GM23248 (cell line): ENCODE measurements around the gene C11orf98. TPM values are rescaled to one million over a fixed set of nuclear protein-coding genes. Genes with fewer than 3 reads are reported as not detected.

Experiments used
- DNase-seq: peaks from one replicate; pipeline ENCODE4 v3.0.0-alpha.2; 2015
- H2AFZ ChIP-seq: fragments of 200-600 bp; sonication (generic); 2 replicates; pipeline ENCODE4 v1.6.1; 2016; ENCODE audit warnings: antibody characterized with exemption
- H3F3A ChIP-seq: fragments of 200-600 bp; sonication (generic); 2 replicates; pipeline ENCODE4 v1.6.1; 2016; ENCODE audit warnings: mild to moderate bottlenecking, antibody characterized with exemption, mixed run types; ENCODE audit not compliant: insufficient read depth
- H3K27ac ChIP-seq: fragments of 200-600 bp; sonication (generic); 2 replicates; pipeline ENCODE4 v1.5.1; 2016; ENCODE audit warnings: mild to moderate bottlenecking
- H3K27me3 ChIP-seq: fragments of 200-600 bp; sonication (generic); replicated peaks from 2 replicates; pipeline ENCODE4 v1.6.1; 2016; ENCODE audit warnings: mild to moderate bottlenecking; ENCODE audit not compliant: insufficient read depth
- H3K36me3 ChIP-seq: fragments of 200-600 bp; sonication (generic); 2 replicates; pipeline ENCODE4 v1.6.1; 2016; ENCODE audit warnings: low read depth, mild to moderate bottlenecking
- H3K4me1 ChIP-seq: fragments of 200-600 bp; sonication (generic); 2 replicates; pipeline ENCODE4 v1.6.1; 2016; ENCODE audit warnings: mild to moderate bottlenecking; ENCODE audit not compliant: insufficient read depth
- H3K4me2 ChIP-seq: fragments of 200-600 bp; sonication (generic); one replicate; pipeline ENCODE4 v1.6.1; 2016; ENCODE audit warnings: mild to moderate bottlenecking; ENCODE audit not compliant: unreplicated experiment
- H3K4me3 ChIP-seq: fragments of 200-600 bp; sonication (generic); 2 replicates; pipeline ENCODE4 v1.5.1; 2016; ENCODE audit warnings: mild to moderate bottlenecking
- H3K79me2 ChIP-seq: fragments of 200-600 bp; sonication (generic); 2 replicates; pipeline ENCODE4 v1.6.1; 2016; ENCODE audit warnings: mild to moderate bottlenecking; ENCODE audit not compliant: insufficient read depth
- H3K9ac ChIP-seq: fragments of 200-600 bp; sonication (generic); 2 replicates; pipeline ENCODE4 v1.6.1; 2016; ENCODE audit warnings: mild to moderate bottlenecking
- H3K9me2 ChIP-seq: fragments of 200-600 bp; sonication (generic); 2 replicates; pipeline ENCODE4 v1.6.1; 2016; ENCODE audit warnings: mixed run types, mild to moderate bottlenecking, moderate library complexity; ENCODE audit not compliant: insufficient read depth
- H3K9me3 ChIP-seq: fragments of 200-600 bp; sonication (generic); one replicate; pipeline ENCODE4 v1.6.1; 2017; ENCODE audit warnings: low read depth
- H4K20me1 ChIP-seq: fragments of 200-600 bp; sonication (generic); 2 replicates; pipeline ENCODE4 v1.6.0; 2016; ENCODE audit not compliant: insufficient read depth
- EZH2 ChIP-seq: fragments of 200-600 bp; sonication (generic); IDR thresholded peaks from 2 replicates; pipeline ENCODE4 v1.6.1; 2018; ENCODE audit warnings: antibody characterized with exemption, mild to moderate bottlenecking; ENCODE audit not compliant: insufficient read depth, poor library complexity, severe bottlenecking
- EZH2phosphoT487 ChIP-seq: fragments of 200-600 bp; sonication (generic); IDR thresholded peaks from 2 replicates; pipeline ENCODE4 v1.6.1; 2018; ENCODE audit warnings: antibody characterized with exemption, moderate library complexity, mild to moderate bottlenecking, low read depth; ENCODE audit not compliant: insufficient read depth
- WGBS, 2 experiments: methylation state at CpG; one replicate each; pipeline ENCODE4 v1.1.6; 2015 to 2017; ENCODE audit warnings: low lambda C conversion rate in 2 of 2, low coverage in 1 of 2; ENCODE audit errors: missing lambda C conversion rate in 2 of 2; 5-methylcytosine and 5-hydroxymethylcytosine counted together
- in situ Hi-C: fragments of 300-500 bp; cut with MboI; formaldehyde crosslinking; loops from 2 replicates; pipeline ENCODE4 v1.15.0; 2020
- polyA plus RNA-seq: library from polyadenylated mRNA; unstranded; fragments of >200 nt; fragmentation: Nextera tagmentation; extraction: Ambion mirVana; gene quantifications from 2 replicates; pipeline ENCODE4 v1.2.1, GENCODE V29; 2016
- total RNA-seq: library from RNA; depleted of rRNA; stranded (reverse); fragments of >200 nt; shearing (Covaris generic); gene quantifications from 2 replicates; pipeline ENCODE4 v1.2.3, GENCODE V29; 2014

Gene C11orf98
- total and polyA plus RNA-seq, 2 experiments from 2014 or later: 24.2 to 76.8 TPM

DNA sequence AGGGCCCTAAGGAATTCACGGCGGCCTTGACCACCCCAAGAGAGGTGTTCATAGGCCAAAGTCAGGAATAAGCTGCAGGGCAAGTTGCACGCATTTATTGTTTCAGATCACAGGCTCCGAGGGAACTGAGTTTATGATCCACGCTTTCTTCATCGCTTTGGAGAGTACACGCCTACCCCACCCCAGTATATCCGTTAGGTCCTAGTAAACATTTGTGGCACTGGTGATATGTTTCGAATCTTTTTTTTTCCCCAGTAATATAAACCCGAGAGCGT, 19.4 kb downstream of the C11orf98 start:
- WGBS, 2 experiments: 7 to 11% methylated on average over 11 of the region's 11 CpGs
- H3K4me3 ChIP-seq: peak overlapping the region; percentile 87
- peaks cover 10% of the 10 kb centered on the region; the same call in 1 of the 2 replicates for H3F3A ChIP-seq
- H3K36me3 ChIP-seq: peaks cover 7% of the 10 kb centered on the region
- H3K27ac ChIP-seq: peak overlapping the region; percentile 91
- peak overlapping the region; percentile 98 for H3K9ac ChIP-seq
- DNase-seq: no peak
- peaks cover 76% of the 10 kb centered on the region for H3K79me2 ChIP-seq
- H3K9me3 ChIP-seq: no peaks in the 10 kb centered on the region
- in situ Hi-C loops: no loop called here
- TF ChIP-seq EZH2 (no peak), EZH2phosphoT487 (no peak)
- H3K9me2 ChIP-seq: no peaks in the 10 kb centered on the region
- peak overlapping the region; percentile 90 for H3K4me2 ChIP-seq
- H3K4me1 ChIP-seq: peaks cover 14% of the 10 kb centered on the region
- H3K27me3 ChIP-seq: no peaks in the 10 kb centered on the region
- no peaks in the 10 kb centered on the region for H4K20me1 ChIP-seq
- H2AFZ ChIP-seq: 0 out of 2 replicates have a peak overlapping the region, but pooled peaks have one; percentile 59

DNA sequence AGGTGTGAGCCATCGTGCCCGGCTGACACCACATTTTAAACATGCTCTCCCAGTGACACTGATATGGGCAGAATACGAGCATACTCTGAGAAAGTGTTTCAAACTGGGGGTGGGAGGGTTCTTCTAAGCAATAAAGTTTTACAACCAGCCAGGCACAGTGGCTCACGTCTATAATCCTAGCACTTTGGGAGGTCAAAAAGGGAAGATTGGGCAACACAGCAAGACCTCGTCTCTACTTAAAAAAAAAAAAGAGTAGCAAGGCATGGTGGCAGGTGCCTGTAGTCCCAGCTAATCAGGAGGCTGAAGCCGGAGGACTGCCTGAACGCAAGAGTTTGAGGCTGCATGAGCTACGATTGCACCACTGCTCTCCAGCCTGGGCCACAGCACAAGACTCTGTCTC, 20.8 kb downstream of the C11orf98 start:
- H3K79me2 ChIP-seq: peaks cover 76% of the 10 kb centered on the region
- peaks cover 7% of the 10 kb centered on the region for H3K36me3 ChIP-seq

DNA sequence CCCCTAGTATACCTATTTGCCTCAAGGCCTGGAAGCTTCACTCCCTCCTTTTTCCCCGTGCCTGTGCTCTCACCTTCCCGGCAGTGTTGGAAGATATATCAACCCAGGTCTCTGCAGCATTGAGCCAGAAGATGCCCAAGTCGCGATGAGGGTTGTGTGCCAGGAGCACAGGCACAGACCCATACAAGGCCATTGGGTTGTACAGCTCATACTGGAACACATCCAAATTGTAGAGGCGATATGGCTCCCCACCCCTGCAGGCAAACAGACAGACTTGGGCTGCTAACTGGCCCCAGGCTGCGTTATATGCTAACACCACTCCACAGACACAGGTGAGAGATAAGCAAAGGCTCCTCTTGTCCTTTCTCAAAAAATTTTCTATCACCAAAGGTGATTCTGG, 32.5 kb downstream of the C11orf98 start:
- H3K4me3 ChIP-seq: no peak overlapping the region
- H3K27me3 ChIP-seq: no peaks in the 10 kb centered on the region
- H3K4me2 ChIP-seq: no peak overlapping the region
- 0 out of 2 replicates have a peak, but pooled peaks cover 3% of the 10 kb centered on the region for H3F3A ChIP-seq
- no peaks in the 10 kb centered on the region for H3K9me3 ChIP-seq
- H3K9ac ChIP-seq: no peak overlapping the region
- no peaks in the 10 kb centered on the region for H3K4me1 ChIP-seq
- H3K36me3 ChIP-seq: peaks cover 74% of the 10 kb centered on the region; the same call in 1 of the 2 replicates
- WGBS, 2 experiments: 93% methylated on average over 6 of the region's 6 CpGs
- DNase-seq: no peak
- H3K79me2 ChIP-seq: peaks cover 34% of the 10 kb centered on the region
- TF ChIP-seq EZH2phosphoT487: no peak
- no peak for TF ChIP-seq EZH2
- H3K9me2 ChIP-seq: no peaks in the 10 kb centered on the region
- no peak overlapping the region for H3K27ac ChIP-seq
- H4K20me1 ChIP-seq: no peaks in the 10 kb centered on the region
- in situ Hi-C loops: no loop called here
- H2AFZ ChIP-seq: no peak overlapping the region

More for the DNA sequence above, 20.8 kb downstream of the C11orf98 start:
- no peak for DNase-seq
- Histone ChIP-seq H3K9ac (0 out of 2 replicates have a peak overlapping the region, but pooled peaks have one; percentile 98), H3K27me3 (no peaks in the 10 kb centered on the region), H3F3A (peaks cover 10% of the 10 kb centered on the region; the same call in 1 of the 2 replicates), H3K27ac (peak overlapping the region; percentile 26; the same call in 1 of the 2 replicates), H3K4me3 (no peak overlapping the region), H2AFZ (no peak overlapping the region), H3K9me2 (no peaks in the 10 kb centered on the region), H3K9me3 (no peaks in the 10 kb centered on the region), H4K20me1 (no peaks in the 10 kb centered on the region), H3K4me2 (no peak overlapping the region), H3K4me1 (peaks cover 14% of the 10 kb centered on the region)
- in situ Hi-C loops: no loop called here
- no peak for TF ChIP-seq EZH2phosphoT487
- TF ChIP-seq EZH2: no peak
- 75% methylated on average over 8 of the region's 8 CpGs for WGBS, 2 experiments

DNA sequence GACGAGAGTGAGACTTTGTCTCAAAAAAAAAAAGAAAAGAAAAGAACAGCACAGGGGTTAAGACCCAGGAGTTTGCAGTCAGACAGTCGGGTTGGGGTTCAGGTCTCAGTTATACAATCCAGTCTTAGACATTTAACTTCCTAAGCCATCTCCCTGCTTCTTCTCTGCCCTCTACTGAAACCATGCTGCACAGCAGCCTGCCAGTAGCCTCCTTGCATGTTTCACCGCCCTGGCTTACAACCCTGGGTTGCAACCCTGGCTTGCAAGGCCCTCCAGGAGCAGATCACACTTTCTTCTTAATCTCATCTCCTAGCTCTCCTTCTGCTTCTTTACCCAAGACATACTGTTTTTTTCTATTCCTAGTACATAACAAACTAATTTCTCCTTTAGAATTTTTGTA, 37.3 kb downstream of the C11orf98 start:
- Histone ChIP-seq H3K79me2 (no peaks in the 10 kb centered on the region), H3K9me2 (no peaks in the 10 kb centered on the region), H3K4me3 (no peak overlapping the region), H3F3A (peaks cover 48% of the 10 kb centered on the region), H3K9ac (no peak overlapping the region), H3K4me2 (no peak overlapping the region), H3K9me3 (no peaks in the 10 kb centered on the region), H4K20me1 (no peaks in the 10 kb centered on the region), H3K27ac (no peak overlapping the region), H3K4me1 (no peaks in the 10 kb centered on the region), H3K27me3 (no peaks in the 10 kb centered on the region), H3K36me3 (peaks cover 50% of the 10 kb centered on the region; the same call in 1 of the 2 replicates), H2AFZ (no peak overlapping the region)
- 59 to 68% methylated on average over 3 of the region's 3 CpGs for WGBS, 2 experiments
- TF ChIP-seq EZH2: no peak
- in situ Hi-C loops: no loop called here
- peak; percentile 32 for DNase-seq
